ENCODE measurements around the gene THSD7B. TPM values are rescaled to one million over a fixed set of nuclear protein-coding genes. Genes with fewer than 3 reads are reported as not detected.

The THSD7B gene
- total RNA-seq, 1 experiment from 2014 or later: 6.9 TPM

DNA sequence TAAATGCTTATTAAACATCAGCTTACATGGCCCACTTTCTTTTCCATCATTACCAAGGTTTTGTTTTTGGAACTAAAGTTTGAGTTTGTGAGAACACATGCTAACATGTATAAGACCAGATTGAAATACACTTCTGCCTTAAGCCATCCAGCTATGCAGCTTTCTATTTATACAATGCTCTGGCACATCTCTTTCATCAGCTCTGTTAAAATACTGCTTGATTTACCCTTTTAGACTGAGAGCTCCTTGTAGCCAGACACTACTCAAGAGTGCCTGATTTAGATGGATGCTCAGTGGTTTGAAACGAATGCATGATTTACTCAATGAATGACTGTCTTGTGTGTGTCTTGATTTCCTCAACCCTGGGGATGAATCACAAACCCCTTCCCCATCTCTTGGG lies 392.5 kb downstream of the THSD7B start:
- H3K4me3 Mint-ChIP-seq (ENCODE audit: unreplicated experiment): no peak overlapping the region
- CTCF ChIA-PET: no interaction called here
- H3K27ac Mint-ChIP-seq (ENCODE audit: unreplicated experiment): no peak overlapping the region
- DNase-seq: no peak
- no peaks in the 10 kb centered on the region for H3K36me3 Mint-ChIP-seq (ENCODE audit: insufficient read depth, unreplicated experiment)
- Histone ChIP-seq H3K27me3 (replicated peaks; ENCODE audit: control insufficient read depth, insufficient read depth, low read length) (no peaks in the 10 kb centered on the region), H3K36me3 (ENCODE audit: control insufficient read depth, insufficient read depth, low read length) (no peaks in the 10 kb centered on the region), H3K9me3 (no peaks in the 10 kb centered on the region), H3K4me3 (ENCODE audit: low read depth, low read length) (no peak overlapping the region), H3K4me1 (no peaks in the 10 kb centered on the region)
- H3K4me1 Mint-ChIP-seq (ENCODE audit: low read depth, unreplicated experiment): peaks cover 2% of the 10 kb centered on the region
- BruUV-seq (replicated peaks): no TSS peak
- TF ChIP-seq, protein P1, sequence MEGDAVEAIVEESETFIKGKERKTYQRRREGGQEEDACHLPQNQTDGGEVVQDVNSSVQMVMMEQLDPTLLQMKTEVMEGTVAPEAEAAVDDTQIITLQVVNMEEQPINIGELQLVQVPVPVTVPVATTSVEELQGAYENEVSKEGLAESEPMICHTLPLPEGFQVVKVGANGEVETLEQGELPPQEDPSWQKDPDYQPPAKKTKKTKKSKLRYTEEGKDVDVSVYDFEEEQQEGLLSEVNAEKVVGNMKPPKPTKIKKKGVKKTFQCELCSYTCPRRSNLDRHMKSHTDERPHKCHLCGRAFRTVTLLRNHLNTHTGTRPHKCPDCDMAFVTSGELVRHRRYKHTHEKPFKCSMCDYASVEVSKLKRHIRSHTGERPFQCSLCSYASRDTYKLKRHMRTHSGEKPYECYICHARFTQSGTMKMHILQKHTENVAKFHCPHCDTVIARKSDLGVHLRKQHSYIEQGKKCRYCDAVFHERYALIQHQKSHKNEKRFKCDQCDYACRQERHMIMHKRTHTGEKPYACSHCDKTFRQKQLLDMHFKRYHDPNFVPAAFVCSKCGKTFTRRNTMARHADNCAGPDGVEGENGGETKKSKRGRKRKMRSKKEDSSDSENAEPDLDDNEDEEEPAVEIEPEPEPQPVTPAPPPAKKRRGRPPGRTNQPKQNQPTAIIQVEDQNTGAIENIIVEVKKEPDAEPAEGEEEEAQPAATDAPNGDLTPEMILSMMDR (IDR thresholded peaks at IDR 0.05; ENCODE audit: insufficient read depth in 1 of 2, low read depth in 1 of 2, low read length in 1 of 2, severe bottlenecking in 1 of 2, unreplicated experiment in 1 of 2): no peak
- H3K27me3 Mint-ChIP-seq (ENCODE audit: insufficient read depth, unreplicated experiment): no peaks in the 10 kb centered on the region
- H3K9me3 Mint-ChIP-seq (ENCODE audit: unreplicated experiment): peaks cover 1% of the 10 kb centered on the region
- intact Hi-C loops (cut with micrococcal nuclease; ENCODE audit: unreplicated experiment): no loop called here
- POLR2A ChIA-PET: no interaction called here

- Mint-ChIP-seq H3K27ac (ENCODE audit: unreplicated experiment) (no peak overlapping the region), H3K36me3 (ENCODE audit: insufficient read depth, unreplicated experiment) (no peaks in the 10 kb centered on the region), H3K9me3 (ENCODE audit: unreplicated experiment) (peaks cover 12% of the 10 kb centered on the region), H3K27me3 (ENCODE audit: insufficient read depth, unreplicated experiment) (no peaks in the 10 kb centered on the region), H3K4me1 (ENCODE audit: low read depth, unreplicated experiment) (no peaks in the 10 kb centered on the region), H3K4me3 (ENCODE audit: unreplicated experiment) (no peak overlapping the region)
- ChIA-PET POLR2A (no interaction called here), CTCF (no interaction called here)
- Histone ChIP-seq H3K4me1 (no peaks in the 10 kb centered on the region), H3K9me3 (no peaks in the 10 kb centered on the region), H3K27me3 (replicated peaks; ENCODE audit: control insufficient read depth, insufficient read depth, low read length) (no peaks in the 10 kb centered on the region), H3K4me3 (ENCODE audit: low read depth, low read length) (no peak overlapping the region), H3K36me3 (ENCODE audit: control insufficient read depth, insufficient read depth, low read length) (no peaks in the 10 kb centered on the region)
- intact Hi-C loops (cut with micrococcal nuclease; ENCODE audit: unreplicated experiment): no loop called here
- BruUV-seq (replicated peaks): no TSS peak
- no peak for DNase-seq
- TF ChIP-seq, protein P1 (IDR thresholded peaks at IDR 0.05; ENCODE audit: insufficient read depth in 1 of 2, low read depth in 1 of 2, low read length in 1 of 2, severe bottlenecking in 1 of 2, unreplicated experiment in 1 of 2): no peak
Observed at GRCh38 chr2:137161250-137161649, 395.9 kb downstream of the THSD7B start.

DNA sequence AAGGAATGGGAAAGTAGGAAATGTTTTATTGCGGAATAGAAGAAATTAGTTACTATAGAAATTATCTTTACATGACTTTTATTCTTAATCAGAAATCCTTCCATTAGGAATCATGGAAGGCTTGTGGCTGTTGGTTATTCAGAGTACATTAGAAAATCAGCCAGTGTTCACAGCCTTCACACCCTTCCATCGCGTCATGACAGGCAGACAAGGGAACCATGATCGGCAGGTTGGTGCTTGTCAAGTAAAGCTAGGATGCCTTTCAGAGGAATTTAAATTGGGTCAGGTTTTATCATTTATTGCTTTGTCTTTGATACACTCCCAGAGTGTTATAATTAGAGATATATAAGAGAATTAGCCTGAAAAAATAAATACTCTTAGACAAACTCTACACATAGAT lies 400.6 kb downstream of the THSD7B start:
- H3K4me1 Mint-ChIP-seq (ENCODE audit: low read depth, unreplicated experiment): no peaks in the 10 kb centered on the region
- BruUV-seq (replicated peaks): no TSS peak

More for the DNA sequence above, 400.6 kb downstream of the THSD7B start:
- POLR2A ChIA-PET: no interaction called here
- H3K4me3 Mint-ChIP-seq (ENCODE audit: unreplicated experiment): no peak overlapping the region
- no peaks in the 10 kb centered on the region for H3K36me3 ChIP-seq (ENCODE audit: control insufficient read depth, insufficient read depth, low read length)
- H3K27me3 Mint-ChIP-seq (ENCODE audit: insufficient read depth, unreplicated experiment): no peaks in the 10 kb centered on the region
- H3K27me3 ChIP-seq (replicated peaks; ENCODE audit: control insufficient read depth, insufficient read depth, low read length): no peaks in the 10 kb centered on the region
- CTCF ChIA-PET: no interaction called here
- no peaks in the 10 kb centered on the region for H3K36me3 Mint-ChIP-seq (ENCODE audit: insufficient read depth, unreplicated experiment)
- H3K4me1 ChIP-seq: no peaks in the 10 kb centered on the region
- H3K9me3 ChIP-seq: no peaks in the 10 kb centered on the region
- intact Hi-C loops (cut with micrococcal nuclease; ENCODE audit: unreplicated experiment): no loop called here
- no peak for DNase-seq
- H3K27ac Mint-ChIP-seq (ENCODE audit: unreplicated experiment): no peak overlapping the region
- H3K4me3 ChIP-seq (ENCODE audit: low read depth, low read length): no peak overlapping the region
- TF ChIP-seq, protein P1 (IDR thresholded peaks at IDR 0.05; ENCODE audit: insufficient read depth in 1 of 2, low read depth in 1 of 2, low read length in 1 of 2, severe bottlenecking in 1 of 2, unreplicated experiment in 1 of 2): no peak
- H3K9me3 Mint-ChIP-seq (ENCODE audit: unreplicated experiment): peaks cover 12% of the 10 kb centered on the region

Measured in Caco-2 (cell line).